HUES64 (cell line): ENCODE measurements around the gene COL23A1.

ENCODE experiments used
- H3K27ac ChIP-seq: 2 replicates; pipeline ENCODE4 v1.7.0; 2013; ENCODE audit warnings: low read depth, low read length, inconsistent platforms
- H3K27me3 ChIP-seq: 2 replicates; pipeline ENCODE4 v1.6.1; 2013; ENCODE audit warnings: mild to moderate bottlenecking, low read length; ENCODE audit not compliant: insufficient read depth
- H3K36me3 ChIP-seq: 2 replicates; pipeline ENCODE4 v1.6.1; 2013; ENCODE audit warnings: mild to moderate bottlenecking, low read length; ENCODE audit not compliant: insufficient read depth
- H3K4me1 ChIP-seq: 2 replicates; pipeline ENCODE4 v1.6.1; 2013; ENCODE audit warnings: mild to moderate bottlenecking, low read length, moderate library complexity; ENCODE audit not compliant: insufficient read depth
- H3K4me3 ChIP-seq: 2 replicates; pipeline ENCODE4 v1.5.1; 2013; ENCODE audit warnings: mild to moderate bottlenecking, low read length, moderate library complexity
- H3K9ac ChIP-seq: 2 replicates; pipeline ENCODE4 v1.6.1; 2013; ENCODE audit warnings: mild to moderate bottlenecking, low read depth, low read length
- H3K9me3 ChIP-seq: 2 replicates; pipeline ENCODE4 v1.6.1; 2013; ENCODE audit warnings: low read depth, low read length; ENCODE audit not compliant: insufficient read depth
- WGBS: fragments of 150-250, 120-280 bp; methylation state at CpG from one replicate; pipeline ENCODE4 v1.1.7; 2013; ENCODE audit warnings: missing lambda C conversion rate; 5-methylcytosine and 5-hydroxymethylcytosine counted together

COL23A1 gene

GRCh38 chr5:178502401-178503100 is 87.6 kb downstream of the COL23A1 start:
- Histone ChIP-seq H3K9me3 (peaks cover 3% of the 10 kb centered on the region; the same call in 1 of the 2 replicates), H3K27me3 (no peaks in the 10 kb centered on the region), H3K4me1 (no peaks in the 10 kb centered on the region), H3K4me3 (no peak overlapping the region), H3K27ac (no peak overlapping the region), H3K36me3 (no peaks in the 10 kb centered on the region), H3K9ac (no peak overlapping the region)
- 95% methylated on average over 21 of the region's 21 CpGs for WGBS

GRCh38 chr5:178499352-178499751 is 90.8 kb downstream of the COL23A1 start:
- H3K4me1 ChIP-seq, result no peaks in the 10 kb centered on the region
- no peak overlapping the region for H3K9ac ChIP-seq
- H3K9me3 ChIP-seq, result peaks cover 3% of the 10 kb centered on the region; the same call in 1 of the 2 replicates
- no peaks in the 10 kb centered on the region for H3K36me3 ChIP-seq
- 94% methylated on average over 6 of the region's 6 CpGs for WGBS
- no peaks in the 10 kb centered on the region for H3K27me3 ChIP-seq
- H3K27ac ChIP-seq, result no peak overlapping the region
- H3K4me3 ChIP-seq, result no peak overlapping the region

- Histone ChIP-seq H3K9me3 (peaks cover 3% of the 10 kb centered on the region; the same call in 1 of the 2 replicates), H3K4me1 (no peaks in the 10 kb centered on the region), H3K27ac (no peak overlapping the region), H3K4me3 (no peak overlapping the region), H3K27me3 (no peaks in the 10 kb centered on the region), H3K9ac (no peak overlapping the region), H3K36me3 (no peaks in the 10 kb centered on the region)
- 96% methylated on average over 1 of the region's 1 CpG for WGBS
Measured at GRCh38 chr5:178496642-178497041, 93.6 kb downstream of the COL23A1 start.

- Histone ChIP-seq H3K27ac (no peak overlapping the region), H3K27me3 (no peaks in the 10 kb centered on the region), H3K36me3 (no peaks in the 10 kb centered on the region), H3K9ac (no peak overlapping the region), H3K4me3 (no peak overlapping the region), H3K4me1 (no peaks in the 10 kb centered on the region), H3K9me3 (peaks cover 3% of the 10 kb centered on the region; the same call in 1 of the 2 replicates)
- 90% methylated on average over 4 of the region's 5 CpGs for WGBS
Measured at GRCh38 chr5:178496214-178496613, 94.0 kb downstream of the COL23A1 start.

GRCh38 chr5:178495706-178496105 is 94.5 kb downstream of the COL23A1 start:
- Histone ChIP-seq H3K9me3 (no peaks in the 10 kb centered on the region), H3K27ac (no peak overlapping the region), H3K9ac (no peak overlapping the region), H3K36me3 (no peaks in the 10 kb centered on the region), H3K27me3 (no peaks in the 10 kb centered on the region), H3K4me3 (no peak overlapping the region), H3K4me1 (no peaks in the 10 kb centered on the region)
- 95% methylated on average over 4 of the region's 4 CpGs for WGBS

- no peaks in the 10 kb centered on the region for H3K36me3 ChIP-seq
- H3K27me3 ChIP-seq, result no peaks in the 10 kb centered on the region
- H3K4me1 ChIP-seq, result peaks cover 13% of the 10 kb centered on the region
- H3K27ac ChIP-seq, result no peak overlapping the region
- H3K4me3 ChIP-seq, result no peak overlapping the region
- no peak overlapping the region for H3K9ac ChIP-seq
- peaks cover 9% of the 10 kb centered on the region; the same call in 1 of the 2 replicates for H3K9me3 ChIP-seq
- WGBS, result 97% methylated on average over 10 of the region's 10 CpGs
Measured at GRCh38 chr5:178492278-178492677, 97.9 kb downstream of the COL23A1 start.

- Histone ChIP-seq H3K9ac (no peak overlapping the region), H3K4me3 (no peak overlapping the region), H3K4me1 (peaks cover 22% of the 10 kb centered on the region), H3K27me3 (no peaks in the 10 kb centered on the region), H3K27ac (no peak overlapping the region), H3K36me3 (no peaks in the 10 kb centered on the region), H3K9me3 (peaks cover 9% of the 10 kb centered on the region; the same call in 1 of the 2 replicates)
- WGBS, result 85% methylated on average over 11 of the region's 11 CpGs
Measured at GRCh38 chr5:178490935-178491652, 99.1 kb downstream of the COL23A1 start.

- Histone ChIP-seq H3K4me1 (peaks cover 27% of the 10 kb centered on the region), H3K36me3 (no peaks in the 10 kb centered on the region), H3K27ac (no peak overlapping the region), H3K4me3 (no peak overlapping the region), H3K9me3 (peaks cover 9% of the 10 kb centered on the region; the same call in 1 of the 2 replicates), H3K27me3 (no peaks in the 10 kb centered on the region), H3K9ac (no peak overlapping the region)
- WGBS, result 86% methylated on average over 12 of the region's 12 CpGs
Measured at GRCh38 chr5:178489271-178489976, 100.8 kb downstream of the COL23A1 start.

GRCh38 chr5:178488696-178489095 is 101.5 kb downstream of the COL23A1 start:
- no peak overlapping the region for H3K9ac ChIP-seq

GRCh38 chr5:178487911-178488600 is 102.1 kb downstream of the COL23A1 start:
- Histone ChIP-seq H3K27ac (no peak overlapping the region; the same call in 1 of the 2 replicates), H3K36me3 (no peaks in the 10 kb centered on the region), H3K4me3 (no peak overlapping the region), H3K9ac (no peak overlapping the region), H3K27me3 (no peaks in the 10 kb centered on the region), H3K4me1 (peaks cover 27% of the 10 kb centered on the region), H3K9me3 (peaks cover 9% of the 10 kb centered on the region; the same call in 1 of the 2 replicates)
- WGBS, result 72% methylated on average over 9 of the region's 9 CpGs

More at GRCh38 chr5:178488696-178489095, 101.5 kb downstream of the COL23A1 start:
- Histone ChIP-seq H3K27ac (no peak overlapping the region), H3K27me3 (no peaks in the 10 kb centered on the region), H3K36me3 (no peaks in the 10 kb centered on the region), H3K9me3 (peaks cover 9% of the 10 kb centered on the region; the same call in 1 of the 2 replicates), H3K4me1 (peaks cover 27% of the 10 kb centered on the region), H3K4me3 (no peak overlapping the region)
- 72% methylated on average over 7 of the region's 8 CpGs for WGBS
